Fibroblast of skin of right quadriceps (primary cell): ENCODE measurements around the gene BLOC1S1.

Experiments
- DNase-seq: peaks from one replicate; pipeline ENCODE4 v3.0.0-alpha.2; 2013

Gene BLOC1S1

DNA sequence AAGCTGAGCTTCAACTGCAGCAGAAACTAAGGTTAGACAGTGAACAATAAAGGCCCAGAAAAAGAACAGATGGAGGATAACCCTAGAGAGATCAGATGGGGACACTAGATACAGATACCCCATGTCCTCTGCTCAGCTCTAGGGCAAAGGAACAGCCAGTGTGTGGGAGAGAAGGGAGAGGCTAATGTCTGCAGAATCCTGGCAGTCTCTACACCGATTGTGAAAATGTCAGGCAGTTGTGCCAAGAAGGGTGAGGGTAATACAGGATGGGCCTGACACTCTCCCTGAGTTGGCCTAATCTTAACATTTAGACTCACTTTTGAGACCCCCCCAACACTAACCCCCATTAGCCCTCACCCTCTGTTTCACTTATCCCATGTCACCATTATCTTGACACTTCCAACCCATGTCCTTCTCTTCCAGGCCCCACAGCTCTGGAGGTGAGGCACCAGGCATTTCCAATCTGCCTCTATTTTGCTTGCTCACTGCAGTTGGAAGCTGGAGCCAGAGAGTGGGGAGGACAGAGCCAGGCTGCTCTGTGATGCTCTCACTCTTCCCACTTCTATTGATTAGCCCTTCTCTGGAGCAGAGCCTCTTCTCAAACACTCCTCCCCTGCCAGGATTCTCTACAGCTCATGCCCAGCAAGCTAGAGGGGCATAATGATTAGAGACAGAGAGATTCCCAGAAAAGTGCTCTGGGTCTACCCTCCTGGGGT is 3.0 kb upstream of the BLOC1S1 start:
- no peak for DNase-seq

DNA sequence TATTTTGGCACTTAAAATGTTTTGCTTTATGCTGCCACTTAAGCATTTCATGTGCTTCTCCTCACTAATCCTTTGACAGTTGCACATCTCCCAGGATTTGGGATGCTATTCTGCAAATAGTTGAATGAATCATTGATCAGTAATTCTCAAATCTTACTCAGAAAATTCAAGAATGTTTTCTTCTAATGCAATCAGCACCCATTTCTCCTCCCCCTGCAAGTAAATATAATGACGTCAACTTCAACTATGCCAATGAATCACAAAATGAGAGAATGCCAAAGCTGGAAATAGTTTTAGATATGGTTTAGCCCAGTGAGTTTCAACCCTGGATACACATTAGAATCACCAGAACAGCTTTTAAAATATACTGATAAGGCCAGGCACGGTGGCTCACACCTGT is 2.1 kb upstream of the BLOC1S1 start:
- DNase-seq = peak; percentile 90

DNA sequence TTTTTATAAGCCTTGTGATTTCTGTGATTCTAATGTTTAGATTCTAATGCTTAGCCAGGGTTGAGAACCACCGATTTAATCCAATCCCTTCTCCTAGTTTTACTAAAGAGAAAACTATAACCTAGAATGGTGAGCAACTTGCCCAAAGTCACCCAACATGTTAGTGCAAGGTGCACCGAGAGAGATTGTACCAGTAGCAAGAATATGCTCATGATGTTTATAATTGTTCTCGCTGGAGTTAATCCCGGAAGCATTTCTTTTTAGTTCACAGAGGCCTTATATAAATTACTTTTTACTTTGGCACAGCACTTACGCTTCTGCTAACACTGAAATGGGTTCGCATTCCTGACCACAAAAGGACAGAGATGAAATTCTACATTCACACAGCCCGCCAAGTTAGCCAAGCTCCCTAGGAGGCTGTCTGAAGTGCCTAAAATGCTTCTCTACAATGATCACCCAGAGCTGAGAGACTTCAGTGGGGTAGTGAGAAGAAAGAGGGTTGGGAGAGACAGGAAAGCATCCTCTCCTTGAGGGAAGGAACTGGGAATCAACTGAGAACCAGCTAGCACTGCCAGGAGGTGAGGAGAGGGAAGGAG is 579 bp upstream of the BLOC1S1 start:
- no peak for DNase-seq

DNA sequence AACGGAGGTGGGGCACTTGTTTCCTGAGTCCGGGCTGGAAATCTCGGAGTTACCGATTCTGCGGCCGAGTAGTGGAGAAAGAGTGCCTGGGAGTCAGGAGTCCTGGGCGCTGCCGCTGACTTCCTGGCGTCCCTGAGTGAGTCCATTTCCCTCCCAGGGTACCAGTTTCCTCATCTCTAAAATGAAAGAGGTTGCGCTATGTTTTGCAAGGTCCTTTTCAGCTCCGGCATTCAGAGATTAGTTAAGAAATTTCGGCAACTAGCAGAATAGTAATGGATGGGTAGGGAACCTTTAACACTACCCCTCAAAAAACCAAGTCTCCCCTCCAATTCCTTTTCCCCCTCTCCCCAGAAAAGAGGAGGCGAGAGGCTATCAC is 724 bp downstream of the BLOC1S1 start:
- no peak for DNase-seq

DNA sequence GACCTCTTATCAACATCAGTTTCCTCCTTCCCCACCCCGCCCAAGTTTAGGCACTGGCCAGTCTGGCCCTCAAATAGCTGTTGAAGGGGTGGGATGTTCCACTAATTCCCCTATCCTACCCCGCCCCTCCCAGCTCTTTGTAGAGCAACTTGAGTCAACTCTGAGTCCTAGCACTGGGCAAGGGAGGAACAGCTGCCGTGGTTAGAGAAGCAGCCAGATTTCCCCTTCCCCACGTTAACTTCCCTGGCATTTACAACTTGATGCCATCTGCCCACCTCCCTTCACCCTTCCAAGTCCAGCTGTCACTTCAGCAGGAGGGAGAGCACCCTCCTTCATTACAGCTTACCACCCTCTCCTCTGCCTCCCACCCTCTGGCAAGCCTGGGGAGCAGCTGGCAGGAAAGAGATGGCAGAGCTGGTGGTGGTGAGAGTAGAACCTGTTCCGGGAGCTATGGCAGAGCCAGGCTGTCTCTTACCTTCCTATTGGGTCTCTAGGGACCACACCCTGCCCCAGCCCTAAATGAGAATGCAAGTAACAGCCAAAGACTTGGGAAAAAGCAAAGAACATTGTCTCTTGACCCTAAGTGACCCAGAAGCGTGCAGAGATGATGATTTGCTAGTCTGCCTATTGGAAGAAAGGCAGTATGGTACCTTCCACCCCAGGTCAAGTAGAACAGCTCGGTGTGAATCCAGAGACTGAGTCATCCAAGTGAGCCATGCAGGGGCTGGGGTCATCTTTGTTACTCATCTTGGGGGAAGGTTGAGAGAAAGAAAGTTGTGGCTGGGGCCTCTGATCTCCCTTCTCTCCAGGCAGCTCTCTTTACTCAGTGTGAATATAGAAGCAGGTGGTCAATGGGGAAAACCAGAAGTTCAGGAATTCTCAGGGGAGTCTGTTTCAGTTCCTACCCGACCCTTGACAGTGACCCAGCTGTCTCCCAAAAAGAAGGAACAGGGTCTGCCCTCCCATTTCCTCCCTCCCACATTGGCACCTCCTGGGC is 1.5 kb downstream of the BLOC1S1 start:
- DNase-seq = peak; percentile 72

DNA sequence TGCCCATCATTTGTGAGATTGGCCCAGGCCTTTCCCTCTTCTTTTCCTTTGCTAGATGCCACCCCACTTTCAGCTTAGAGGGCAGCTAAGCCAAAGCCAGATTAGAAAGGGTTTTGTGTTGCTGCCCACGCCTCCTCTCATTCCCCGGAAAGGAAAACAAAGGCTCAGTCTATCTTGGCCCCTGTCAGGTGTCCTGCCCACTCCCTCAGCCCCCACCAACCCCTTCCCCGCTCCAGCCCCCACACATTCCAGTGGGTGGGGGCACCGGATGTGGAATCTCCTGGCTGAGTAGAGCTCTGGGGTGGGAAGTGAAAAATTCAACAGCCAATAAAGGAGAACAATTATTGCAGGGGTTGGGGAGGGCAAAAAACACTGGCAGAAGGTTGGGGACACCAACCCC is 2.2 kb downstream of the BLOC1S1 start:
- DNase-seq = no peak

DNA sequence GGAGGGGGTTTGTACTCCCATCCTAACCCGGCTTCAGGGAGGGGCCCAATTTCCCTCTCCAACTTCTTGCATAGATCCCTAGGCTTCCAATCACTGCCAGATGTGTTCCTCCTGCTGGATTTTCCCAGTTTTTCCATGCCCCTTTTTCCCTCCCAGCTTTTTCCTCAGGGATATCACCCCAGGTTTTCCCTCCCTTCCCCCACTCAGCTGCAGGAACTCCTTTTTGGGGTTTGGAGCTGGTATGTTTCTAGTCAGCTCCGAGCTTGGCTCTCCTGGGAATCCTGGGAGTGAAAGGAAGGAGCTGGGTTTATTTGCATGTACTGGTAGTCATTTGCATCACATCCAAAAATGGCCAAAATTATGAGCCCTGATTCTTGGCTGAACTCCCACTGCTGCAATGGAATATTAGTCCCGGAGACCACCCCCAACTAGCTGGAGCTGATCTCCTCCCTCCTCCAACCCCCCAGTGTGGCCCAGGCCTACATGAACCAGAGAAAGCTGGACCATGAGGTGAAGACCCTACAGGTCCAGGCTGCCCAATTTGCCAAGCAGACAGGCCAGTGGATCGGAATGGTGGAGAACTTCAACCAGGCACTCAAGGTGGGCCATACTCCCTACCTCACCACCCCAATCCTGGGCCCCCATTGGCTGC is 2.9 kb downstream of the BLOC1S1 start:
- DNase-seq = peak; percentile 73

DNA sequence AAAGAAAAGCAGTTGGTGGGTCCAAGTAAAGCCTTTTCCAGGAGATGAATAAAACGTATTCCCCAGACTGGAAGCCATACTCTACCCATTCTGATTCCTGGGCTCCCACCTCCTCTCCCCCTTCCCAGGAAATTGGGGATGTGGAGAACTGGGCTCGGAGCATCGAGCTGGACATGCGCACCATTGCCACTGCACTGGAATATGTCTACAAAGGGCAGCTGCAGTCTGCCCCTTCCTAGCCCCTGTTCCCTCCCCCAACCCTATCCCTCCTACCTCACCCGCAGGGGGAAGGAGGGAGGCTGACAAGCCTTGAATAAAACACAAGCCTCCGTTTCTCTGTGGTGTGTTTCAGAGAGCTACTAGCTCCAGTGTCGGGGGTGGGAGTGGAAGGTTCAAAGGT is 3.5 kb downstream of the BLOC1S1 start:
- no peak for DNase-seq

DNA sequence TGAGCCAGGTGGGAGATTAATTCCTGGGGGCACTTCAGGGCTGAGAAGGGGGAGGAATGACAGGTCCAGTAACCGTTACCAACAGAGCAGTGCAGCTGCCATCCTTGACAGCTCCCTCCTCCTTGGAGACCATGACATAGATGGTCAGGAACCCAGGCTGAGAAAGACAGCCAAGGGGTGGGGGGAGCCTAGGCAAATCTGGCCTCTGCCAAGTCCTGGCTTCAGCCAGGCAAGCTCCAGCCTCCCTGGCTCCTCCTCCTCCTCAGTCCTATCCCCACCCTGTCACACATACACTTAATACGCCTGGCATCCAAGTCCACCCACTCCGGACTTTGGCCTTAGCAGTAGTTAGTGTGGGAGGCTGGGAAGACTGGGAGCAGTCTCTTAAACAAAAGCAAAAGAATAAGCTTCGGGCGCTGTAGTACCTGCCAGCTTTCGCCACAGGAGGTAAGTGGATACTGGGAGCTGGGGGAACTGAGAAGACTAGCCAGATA is 4.3 kb downstream of the BLOC1S1 start, which contains the start of gene RDH5:
RDH5 (plus strand) TSS at position 323 of the 494 bp plus-strand sequence. CDS start 792 bp downstream, outside the sequence.
- peak; percentile 61 for DNase-seq

DNA sequence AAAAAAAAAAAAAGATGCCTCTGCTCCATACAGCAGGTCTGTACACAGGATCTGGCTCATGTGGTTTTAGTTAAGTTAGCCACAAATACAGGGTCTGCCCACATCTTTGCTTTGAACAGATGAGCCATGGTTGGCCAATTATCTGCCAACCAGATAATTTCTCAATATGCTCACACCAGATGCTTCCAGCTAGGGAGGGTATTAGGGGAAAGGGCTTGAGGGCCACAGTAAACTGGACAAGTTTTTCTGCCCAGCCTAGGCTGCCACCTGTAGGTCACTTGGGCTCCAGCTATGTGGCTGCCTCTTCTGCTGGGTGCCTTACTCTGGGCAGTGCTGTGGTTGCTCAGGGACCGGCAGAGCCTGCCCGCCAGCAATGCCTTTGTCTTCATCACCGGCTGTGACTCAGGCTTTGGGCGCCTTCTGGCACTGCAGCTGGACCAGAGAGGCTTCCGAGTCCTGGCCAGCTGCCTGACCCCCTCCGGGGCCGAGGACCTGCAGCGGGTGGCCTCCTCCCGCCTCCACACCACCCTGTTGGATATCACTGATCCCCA is 5.1 kb downstream of the BLOC1S1 start:
- peak; percentile 85 for DNase-seq

DNA sequence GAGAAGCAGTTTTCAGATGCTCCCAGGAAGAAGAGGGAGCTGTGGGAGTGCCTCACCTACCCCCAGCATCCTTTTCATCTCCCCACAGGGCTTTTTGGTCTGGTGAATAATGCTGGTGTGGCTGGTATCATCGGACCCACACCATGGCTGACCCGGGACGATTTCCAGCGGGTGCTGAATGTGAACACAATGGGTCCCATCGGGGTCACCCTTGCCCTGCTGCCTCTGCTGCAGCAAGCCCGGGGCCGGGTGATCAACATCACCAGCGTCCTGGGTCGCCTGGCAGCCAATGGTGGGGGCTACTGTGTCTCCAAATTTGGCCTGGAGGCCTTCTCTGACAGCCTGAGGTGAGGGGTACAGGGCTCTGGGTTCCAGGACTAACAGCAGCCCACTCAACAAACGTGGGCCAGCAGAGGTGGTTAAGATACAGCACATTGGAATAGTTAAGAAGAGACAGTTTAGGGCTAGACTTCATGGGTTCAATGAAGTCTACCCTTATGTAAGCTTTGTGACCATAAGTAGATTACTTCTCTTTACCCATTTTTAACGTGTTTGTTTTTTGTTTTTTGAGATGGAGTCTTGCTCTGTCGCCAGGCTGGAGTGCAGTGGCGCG is 5.9 kb downstream of the BLOC1S1 start:
- no peak for DNase-seq

DNA sequence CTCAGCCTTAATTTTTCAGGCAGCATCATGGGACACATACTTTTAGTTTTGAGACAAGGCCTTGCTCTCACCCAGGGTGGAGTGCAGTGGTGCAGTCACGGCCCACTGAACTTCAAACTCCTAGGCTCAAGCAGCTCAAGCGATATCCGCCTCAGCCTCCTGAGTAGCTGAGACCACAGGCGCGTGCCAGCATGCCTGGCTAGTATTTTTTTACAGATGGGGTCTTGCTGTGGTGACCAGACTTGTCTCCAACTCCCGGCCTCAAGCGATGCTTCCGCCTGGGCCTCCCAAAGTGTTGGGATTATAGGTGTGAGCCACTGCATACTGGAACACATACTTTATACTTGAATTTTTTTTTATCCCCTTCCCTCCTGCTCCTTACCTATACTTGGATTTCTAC is 7.1 kb downstream of the BLOC1S1 start:
- no peak for DNase-seq

DNA sequence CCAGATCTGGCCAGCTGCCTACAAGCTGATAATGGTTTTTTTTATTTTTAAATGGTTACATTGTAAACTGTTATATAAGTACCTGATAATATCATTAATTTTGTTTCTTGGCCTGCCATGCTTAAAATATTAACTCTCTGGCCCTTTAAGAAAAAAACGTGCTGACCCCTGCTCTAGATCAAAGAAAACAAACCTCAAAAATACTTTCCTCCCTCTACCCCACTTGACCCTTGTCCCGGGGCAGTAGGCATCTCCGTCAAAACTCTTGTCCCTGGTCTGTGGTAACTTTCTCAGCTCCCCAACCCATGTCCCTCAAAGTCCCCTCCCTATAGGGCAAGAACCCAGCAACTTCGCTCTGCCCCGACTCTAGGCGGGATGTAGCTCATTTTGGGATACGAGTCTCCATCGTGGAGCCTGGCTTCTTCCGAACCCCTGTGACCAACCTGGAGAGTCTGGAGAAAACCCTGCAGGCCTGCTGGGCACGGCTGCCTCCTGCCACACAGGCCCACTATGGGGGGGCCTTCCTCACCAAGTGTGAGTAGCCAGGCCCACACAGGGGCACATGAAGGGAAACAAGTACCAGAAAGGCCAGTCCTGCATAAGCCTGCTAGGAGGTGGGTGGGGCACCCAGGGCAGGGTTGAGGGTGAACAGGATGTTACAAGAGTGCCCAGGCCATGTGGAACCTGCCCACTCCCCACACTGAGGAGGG is 7.8 kb downstream of the BLOC1S1 start:
- DNase-seq = no peak

DNA sequence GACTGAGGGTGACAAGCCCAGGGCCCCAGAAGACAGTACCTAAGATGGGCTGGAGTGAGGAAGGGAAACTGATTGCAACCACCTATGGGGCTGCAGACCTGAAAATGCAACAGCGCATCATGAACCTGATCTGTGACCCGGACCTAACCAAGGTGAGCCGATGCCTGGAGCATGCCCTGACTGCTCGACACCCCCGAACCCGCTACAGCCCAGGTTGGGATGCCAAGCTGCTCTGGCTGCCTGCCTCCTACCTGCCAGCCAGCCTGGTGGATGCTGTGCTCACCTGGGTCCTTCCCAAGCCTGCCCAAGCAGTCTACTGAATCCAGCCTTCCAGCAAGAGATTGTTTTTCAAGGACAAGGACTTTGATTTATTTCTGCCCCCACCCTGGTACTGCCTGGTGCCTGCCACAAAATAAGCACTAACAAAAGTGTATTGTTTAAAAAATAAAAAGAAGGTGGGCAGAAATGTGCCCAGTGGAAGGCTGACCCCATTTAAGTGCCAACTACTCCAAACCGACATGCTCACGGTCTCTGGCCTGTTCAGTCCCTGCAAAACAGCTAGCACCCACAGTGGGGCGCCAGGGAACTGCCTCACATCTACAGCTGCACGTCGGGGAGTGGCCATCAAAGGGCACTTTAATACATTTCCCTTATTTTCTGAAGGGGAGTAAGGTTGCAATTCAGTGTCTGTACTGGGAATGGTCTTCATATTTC is 8.5 kb downstream of the BLOC1S1 start:
- peak; percentile 59 for DNase-seq

DNA sequence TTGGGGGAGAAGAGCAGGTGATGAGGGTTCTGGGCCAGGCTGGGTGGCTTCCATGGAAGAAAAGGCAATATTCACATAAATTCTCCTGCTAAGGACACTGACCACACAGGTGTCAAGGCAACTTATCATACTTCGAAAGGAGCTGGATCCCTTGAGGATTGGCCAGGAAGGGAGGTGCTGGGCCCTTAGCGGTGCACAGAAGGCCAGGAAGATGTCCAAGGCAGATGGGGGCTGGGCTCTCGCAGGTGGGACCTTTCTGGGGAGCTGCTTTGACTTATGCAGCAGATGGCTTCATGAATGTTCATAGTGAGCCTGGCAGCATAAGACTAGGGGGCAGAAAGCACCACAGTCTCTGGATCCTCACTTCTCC is 9.1 kb downstream of the BLOC1S1 start:
- DNase-seq = no peak

DNA sequence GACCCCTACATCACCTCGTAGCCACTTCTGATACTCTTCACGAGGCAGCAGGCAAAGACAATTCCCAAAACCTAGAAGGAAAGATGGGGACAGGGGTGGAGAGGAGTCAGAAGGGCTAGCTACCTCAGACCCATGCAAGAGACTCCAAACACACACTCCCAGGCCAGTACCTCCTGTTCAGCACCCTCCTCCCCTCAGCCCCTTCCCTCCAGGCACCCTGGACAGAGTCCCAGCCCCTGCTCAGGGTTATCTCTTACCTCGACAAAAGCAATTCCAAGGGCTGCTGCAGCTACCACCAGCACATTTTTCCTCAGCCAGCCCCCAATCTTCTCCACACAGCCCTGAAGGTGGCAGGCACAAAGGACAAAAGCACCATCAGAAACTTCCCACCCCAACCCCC is 9.7 kb downstream of the BLOC1S1 start:
- no peak for DNase-seq

DNA sequence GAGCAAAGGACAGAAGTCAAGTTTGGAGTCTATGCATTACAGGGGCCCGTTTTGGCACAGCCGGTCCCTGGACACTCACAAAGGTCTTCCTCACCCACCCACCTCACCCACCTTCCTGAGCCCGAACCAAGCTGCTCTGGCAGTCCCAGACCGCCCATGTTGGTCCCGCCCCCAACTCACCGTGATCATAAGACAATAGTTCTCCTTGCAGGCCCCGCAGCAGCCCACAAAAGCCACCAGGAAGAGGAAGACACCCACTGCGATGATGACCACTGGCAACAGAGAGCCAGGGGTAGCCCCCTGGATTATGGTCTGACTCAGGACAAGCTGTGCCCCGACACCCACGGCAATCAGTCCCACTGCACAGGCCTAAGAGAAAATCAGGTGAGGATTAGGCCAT is 11.1 kb downstream of the BLOC1S1 start:
- DNase-seq = no peak

DNA sequence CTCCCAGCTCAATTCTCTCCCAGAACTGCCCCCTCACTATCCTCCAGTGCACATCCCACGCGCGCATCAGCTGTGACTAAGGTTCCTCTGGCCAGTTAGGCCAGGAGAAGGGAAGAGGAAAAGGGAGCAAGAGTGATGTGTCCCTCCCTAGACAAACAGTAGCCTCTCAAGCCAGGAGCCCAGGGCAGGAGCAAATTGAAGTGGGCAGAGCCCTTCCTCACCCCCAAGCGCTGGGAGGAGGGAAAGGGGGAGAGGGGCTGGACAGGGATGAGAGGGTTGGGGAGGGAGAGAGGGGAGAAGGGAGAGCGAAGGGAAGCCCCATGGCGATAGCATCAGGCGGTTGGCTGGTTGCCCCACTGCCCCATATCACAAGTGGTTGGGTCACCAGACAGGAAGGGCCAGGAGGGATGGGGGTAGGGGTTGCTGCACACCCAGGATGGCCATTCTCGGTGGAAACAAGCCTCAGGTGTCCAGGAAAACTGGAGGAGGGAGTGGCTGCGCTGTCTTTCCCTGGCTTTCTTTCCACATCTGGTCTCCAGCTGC is 11.9 kb downstream of the BLOC1S1 start:
- no peak for DNase-seq

DNA sequence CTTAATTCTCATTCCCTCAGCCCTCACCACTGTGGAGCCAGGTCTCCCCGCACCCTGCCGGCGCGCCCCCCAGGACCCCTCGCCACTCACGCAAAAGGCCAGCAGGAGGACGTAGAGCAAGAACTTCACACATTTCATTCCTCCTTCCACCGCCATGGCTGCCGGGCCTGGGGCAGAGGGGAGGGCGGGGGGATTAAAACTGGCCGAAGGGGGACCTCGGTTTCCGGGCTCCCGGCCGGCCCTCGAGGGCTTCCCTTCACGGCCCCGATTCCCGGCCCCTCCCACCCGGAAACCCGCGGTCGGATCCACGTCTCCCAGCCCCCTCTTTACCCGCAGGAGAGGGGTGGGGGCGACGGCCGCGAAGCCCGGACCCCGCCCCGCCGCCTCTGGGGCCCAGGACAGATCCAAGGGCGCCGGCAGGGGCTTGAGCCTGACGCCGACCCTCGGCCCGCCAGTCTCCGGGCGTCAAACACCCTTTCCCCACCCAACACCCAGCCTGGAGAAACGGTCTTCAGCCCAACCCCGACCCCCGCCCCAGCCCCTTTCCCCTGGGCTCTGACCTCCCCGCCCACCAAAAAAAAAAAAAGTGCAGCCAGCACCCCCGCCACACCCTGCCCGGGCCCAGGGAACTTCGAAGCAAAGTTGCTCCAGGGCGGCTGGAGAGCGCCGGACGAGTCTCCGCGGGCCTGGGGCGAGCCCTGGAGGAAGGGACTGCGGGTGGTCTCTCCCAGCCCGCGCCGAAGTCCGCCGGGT is 12.5 kb downstream of the BLOC1S1 start:
- peak; percentile 72 for DNase-seq
